NCI-H1105 (cell line): Measurements from ENCODE around the gene ARHGEF4.

Source experiments
- DNase-seq: peaks from one replicate; lab custom pipeline; 2025; lab: John Stamatoyannopoulos, UW

The ARHGEF4 gene

DNA sequence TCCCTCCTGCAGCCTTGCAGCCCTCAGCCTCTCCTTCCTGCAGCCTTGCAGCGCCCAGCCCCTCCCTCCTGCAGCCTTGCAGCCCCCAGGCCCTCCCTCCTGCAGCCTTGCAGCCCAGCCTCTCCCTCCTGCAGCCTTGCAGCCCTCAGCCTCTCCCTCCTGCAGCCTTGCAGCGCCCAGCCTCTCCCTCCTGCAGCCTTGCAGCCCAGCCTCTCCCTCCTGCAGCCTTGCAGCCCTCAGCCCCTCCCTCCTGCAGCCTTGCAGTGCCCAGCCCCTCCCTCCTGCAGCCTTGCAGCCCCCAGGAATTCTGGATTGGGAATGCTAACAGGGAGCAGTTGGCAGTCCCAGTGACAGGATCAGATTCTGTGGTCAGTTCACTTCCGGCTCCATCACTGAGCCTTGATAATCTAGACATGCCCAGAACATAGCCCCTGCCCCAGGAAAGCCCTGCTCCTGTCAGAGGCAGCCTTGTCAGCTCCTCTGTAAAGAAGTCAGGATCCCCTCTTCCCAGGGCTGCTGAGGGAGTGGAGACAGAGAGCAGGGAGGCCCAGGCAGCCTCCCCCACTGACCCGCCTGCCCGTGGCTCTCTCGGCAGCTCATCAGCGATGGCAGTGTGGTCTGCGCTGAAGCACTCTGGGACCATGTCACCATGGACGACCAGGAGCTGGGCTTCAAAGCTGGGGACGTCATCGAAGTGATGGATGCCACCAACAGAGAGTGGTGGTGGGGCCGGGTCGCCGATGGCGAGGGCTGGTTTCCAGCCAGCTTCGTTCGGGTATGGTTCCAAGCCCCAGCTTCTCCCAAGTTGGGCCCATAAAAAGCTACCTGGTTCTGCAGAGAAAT lies 201.8 kb downstream of the ARHGEF4 start:
- no peak for DNase-seq

GRCh38 chr2:131039101-131039440 lies 202.4 kb downstream of the ARHGEF4 start:
- no peak for DNase-seq

DNA sequence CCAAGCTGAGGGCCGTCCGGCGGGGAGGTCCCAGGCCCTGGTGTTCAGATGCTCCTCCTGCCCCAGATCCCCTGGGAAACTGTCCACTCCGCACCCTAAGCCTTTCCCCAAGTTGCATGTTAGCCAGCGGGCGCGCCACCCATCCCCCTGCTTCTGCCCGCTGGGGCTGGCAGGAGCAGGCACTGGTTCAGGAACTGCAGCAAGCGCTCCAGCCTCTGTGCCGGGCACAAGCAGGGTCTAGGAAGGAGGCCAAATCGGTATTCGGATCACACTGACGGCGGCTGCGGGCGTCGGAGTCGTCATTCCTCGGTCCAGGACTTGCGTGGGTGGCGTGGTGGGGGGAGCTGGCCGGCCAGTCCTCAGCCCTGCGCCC lies 202.8 kb downstream of the ARHGEF4 start:
- no peak for DNase-seq

- DNase-seq: no peak
Measured at GRCh38 chr2:131039908-131040660, 203.4 kb downstream of the ARHGEF4 start.

GRCh38 chr2:131040661-131041401 lies 204.1 kb downstream of the ARHGEF4 start:
- no peak for DNase-seq

DNA sequence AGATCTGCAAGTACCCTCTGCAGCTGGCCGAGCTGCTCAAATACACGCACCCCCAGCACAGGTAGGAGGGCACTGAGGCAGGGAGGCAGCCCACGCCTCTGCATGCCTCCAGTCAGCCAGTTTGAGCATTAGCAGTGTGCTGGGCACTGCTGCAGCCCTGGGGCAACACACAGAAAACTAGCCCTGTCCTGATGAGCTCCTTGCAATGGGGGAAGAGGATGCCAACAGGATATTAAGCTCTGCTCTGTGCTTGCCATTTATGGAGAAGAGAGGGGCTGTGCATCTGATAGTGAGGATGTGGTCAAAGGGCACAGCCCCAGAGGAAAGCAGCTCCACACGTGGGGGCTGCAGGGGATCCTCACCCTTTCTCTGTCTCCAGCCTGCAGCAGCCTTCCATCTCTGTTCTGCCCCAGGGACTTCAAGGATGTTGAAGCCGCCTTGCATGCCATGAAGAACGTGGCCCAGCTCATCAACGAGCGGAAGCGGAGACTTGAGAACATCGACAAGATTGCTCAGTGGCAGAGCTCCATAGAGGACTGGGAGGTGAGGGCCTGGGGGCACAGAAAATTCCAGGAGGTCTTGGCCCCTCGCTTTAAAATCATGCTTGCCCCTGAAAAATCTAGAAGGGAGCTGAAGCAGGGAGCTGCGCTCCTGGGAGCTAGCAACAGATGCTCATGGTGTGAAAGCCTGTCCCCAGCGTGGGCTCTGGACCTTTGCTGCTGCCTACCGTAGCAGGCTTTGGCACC lies 204.9 kb downstream of the ARHGEF4 start:
- DNase-seq: no peak

DNA sequence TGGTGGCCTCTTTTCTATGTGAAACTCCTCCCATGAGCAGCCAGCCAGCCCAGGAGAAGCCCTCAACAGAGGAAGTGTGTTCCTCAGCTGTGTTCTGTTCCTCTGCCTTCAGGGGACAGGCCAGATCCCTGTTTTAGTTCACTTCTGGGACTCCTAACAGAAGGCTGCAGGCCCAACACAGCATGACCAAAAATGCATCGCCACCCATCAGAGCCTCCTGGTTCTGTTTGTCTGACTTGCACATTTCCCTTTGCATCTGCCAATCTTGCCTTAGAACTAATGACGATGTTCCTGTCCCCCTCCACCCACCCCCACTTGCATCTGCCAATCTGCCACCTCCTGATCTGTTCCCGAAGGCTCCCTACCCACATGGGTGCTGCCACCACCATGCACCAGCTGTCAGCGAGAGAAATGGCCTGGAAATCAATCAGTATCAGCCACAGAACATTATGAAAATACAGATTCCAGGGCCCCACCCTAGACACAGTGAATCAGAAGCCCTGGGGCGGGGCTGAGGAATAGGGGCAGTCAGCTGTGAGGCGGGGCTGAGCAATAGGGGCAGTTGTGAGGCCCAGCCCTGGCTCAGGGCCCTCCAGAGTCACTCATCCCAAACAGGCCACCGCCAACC lies 205.5 kb downstream of the ARHGEF4 start:
- DNase-seq: no peak

GRCh38 chr2:131043199-131044074 lies 206.7 kb downstream of the ARHGEF4 start:
- DNase-seq: no peak

GRCh38 chr2:131044075-131044756 lies 207.5 kb downstream of the ARHGEF4 start:
- no peak for DNase-seq

- no peak for DNase-seq
Measured at GRCh38 chr2:131044757-131045150, 208.0 kb downstream of the ARHGEF4 start.

DNA sequence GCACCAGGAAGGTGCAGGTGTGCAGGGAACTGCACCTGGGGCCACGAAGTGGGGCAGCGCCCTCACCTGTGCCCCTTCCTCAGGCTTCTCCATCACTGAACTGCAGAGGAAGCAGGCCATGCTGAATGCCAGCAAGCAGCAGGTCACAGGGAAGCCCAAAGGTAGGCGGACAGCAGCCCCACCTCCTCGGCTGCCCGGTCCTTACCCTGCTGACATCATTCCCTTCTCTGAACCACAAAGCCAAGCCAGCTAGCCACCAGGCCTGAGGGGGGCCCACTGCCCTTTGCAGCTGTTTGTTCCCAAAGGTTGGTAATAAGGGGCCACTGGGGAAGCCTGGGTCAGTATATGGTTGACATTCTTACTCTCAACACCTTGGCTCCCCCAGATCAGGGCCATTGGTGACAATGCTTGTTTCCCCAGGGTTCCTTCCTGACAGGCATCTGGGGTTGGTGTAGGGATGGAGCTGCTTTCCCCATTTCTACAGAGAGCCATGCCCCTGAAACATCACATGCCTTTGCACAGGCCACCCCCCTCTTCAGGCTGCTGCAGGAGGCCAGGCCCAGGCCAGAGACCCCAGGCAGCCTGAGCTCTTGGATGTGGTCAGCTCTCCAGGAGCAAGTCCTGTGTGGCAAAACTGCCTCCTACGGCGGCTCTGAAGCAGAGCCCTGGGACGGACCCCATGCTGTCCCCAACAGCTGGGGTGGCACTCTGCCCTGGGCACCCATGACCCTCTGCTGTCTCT lies 208.7 kb downstream of the ARHGEF4 start:
- DNase-seq: no peak

DNA sequence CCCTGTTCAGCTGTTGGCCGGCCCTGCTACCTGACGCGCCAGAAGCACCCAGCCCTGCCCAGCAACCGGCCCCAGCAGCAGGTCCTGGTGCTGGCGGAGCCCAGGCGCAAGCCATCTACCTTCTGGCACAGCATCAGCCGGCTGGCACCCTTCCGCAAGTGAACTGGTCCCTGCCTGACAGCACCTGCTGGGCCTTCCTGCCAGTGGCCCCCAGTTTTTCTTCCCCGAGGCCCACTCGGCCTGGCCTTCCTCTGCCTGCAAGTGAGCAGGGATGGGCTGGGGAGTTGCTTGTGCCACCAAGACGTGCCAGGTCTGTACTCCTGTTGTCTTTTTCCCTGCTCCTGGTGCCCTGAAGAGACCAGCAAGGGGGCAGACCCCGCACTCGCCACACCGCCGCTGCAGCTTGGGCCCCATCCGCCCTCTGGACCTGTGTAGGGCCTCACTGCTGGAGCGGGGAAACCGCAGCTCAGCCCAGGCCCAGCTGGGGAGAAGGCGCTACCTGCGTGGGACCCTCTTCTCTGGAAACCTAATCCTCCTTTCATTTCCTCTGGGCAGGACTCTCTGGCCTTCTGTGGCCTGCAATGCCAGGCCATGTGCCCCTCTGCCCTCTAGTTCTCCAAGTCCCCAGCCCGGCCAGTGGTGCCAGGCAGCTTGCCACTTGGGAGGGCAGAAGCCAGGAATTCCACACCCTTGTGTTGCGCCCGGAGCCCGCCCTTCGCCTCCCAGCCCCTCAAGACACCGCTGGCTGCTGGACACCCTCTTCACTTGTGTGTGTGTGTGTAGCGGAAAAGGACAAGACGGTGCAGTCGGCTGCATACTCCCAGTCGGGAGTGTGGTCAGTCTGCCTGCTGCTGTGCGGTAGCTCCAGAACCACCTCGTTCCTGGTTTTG lies 209.6 kb downstream of the ARHGEF4 start:
- DNase-seq: no peak

DNA sequence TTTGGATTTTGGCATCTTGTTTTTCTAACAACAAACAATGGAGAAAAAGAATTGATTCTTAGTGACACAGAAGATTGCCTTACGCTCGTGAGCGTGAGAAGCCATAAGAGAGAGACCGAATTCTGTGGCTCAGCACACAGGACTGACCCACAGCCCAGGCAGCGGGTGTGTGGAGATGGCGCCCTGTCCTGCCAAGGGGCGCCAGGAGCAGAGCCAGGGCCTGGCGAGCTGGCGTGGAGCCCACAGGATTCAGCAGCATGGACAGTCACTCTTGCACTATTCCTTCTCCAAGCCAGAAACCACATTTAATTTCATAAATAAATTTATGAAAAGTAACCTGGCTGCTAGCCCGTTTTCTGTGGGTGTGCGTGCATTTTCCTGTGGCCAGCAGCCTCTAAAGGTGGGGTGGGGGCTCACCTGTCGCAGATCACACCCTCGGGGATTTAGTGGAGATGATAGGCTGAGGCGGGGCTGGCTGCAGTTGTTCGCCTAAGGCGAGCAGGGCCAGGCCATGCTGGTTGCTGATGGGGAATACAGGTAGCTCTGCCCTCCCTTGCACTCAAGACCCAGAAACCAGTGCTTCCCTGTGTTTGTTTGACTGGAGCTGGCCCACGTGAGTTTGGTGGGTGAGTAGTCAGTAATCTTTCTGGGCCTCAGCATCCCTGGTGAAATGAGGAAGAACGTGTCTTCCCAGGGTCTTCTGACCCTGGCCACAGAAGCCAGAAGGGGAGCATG lies 210.4 kb downstream of the ARHGEF4 start:
- no peak for DNase-seq

DNA sequence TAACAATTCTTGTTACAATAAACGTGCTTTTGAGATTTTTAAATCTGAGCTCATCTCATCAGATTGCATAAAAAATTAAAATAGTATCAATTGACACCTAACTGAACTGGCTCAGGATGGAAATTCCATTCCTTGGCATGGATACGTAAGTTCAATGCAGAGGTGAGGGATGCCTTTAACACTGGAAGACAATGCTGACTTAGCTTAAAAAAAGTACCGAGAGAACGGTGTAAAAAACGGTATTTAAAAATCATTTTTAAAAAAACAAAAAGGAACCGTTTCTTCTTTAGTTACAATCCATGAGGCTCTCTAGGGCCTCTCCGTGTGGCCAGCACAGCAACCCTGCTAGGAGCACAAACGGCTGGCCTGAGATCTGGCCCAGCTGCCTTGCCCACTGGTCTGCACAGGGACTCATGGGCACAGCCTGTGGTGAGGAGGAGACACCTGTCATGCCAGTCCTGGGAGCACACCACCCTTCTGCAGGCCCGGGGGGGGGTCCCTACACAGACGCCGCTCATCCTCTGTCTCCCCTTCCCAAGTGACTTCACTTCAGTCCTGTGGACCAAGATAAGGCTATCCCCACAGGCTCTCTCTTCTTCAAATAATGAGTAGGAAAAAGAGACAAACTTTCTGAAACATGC lies 211.3 kb downstream of the ARHGEF4 start:
- DNase-seq: no peak

DNA sequence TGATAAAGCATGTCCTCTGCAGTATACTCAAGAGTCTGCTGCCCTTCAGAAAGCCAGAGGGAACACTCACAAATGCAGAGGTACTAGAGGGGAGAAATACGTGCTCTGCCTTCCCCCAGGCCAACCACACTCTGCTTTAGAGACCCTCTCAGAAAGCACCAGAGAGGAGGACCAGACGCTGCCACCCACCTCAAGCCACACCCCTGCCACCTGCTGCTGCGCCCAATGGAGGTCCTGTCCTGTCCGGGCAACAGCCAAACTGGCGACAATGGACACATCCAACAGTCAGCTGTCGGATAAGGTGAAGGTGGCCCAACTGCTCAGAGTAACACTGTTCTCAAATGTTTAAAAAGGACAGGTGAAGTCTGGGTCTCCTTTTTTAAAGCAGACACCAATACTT lies 211.9 kb downstream of the ARHGEF4 start:
- DNase-seq: no peak

DNA sequence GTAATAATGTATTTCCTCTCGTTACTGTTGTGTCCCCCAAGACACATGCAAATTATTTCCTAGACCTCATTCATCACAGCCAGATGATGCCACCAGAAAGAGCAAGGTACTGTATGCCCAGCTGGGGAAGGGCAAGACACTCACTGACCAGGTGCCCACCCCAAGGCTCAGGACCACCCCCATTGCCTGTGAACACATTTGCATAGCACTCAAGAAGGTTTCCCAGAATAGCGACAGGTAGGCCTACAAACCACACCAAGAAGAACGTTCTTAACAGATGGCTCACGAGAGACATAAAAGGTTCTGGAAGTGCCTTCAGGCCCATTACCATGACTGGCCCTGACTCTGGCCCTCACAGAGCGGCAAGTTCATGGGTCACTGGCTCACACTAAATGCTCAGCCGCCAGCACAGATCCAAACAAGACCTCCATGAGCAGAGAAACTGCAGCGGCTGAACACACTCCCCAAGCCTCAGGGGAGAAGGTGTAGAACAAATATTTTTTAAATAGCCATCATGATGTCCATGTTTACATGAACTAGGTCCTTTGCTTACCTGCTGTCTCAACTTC lies 212.5 kb downstream of the ARHGEF4 start:
- DNase-seq: no peak

GRCh38 chr2:131050896-131051295 lies 214.2 kb downstream of the ARHGEF4 start:
- DNase-seq: no peak
